ENCODE measurements around the gene MMP23B. TPM values are rescaled to one million over a fixed set of nuclear protein-coding genes. Genes with fewer than 3 reads are reported as not detected.
"Not testable (repeated sequence)": the region's sequence is repeated elsewhere in the genome, so short reads cannot be mapped to it uniquely, and the experiment has no call there.

MMP23B gene
- 1 to 10 TPM; 5.2 to 6.7 TPM for total RNA-seq

GRCh38 chr1:1631782-1632420 is at the start of gene MMP23B:
TSS of gene MMP23B (plus strand) at chr1:1632173. CDS start at chr1:1632219, 46 bp downstream.
- H3K27me3 Mint-ChIP-seq, result peaks cover 7% of the 10 kb centered on the region
- DNase-seq, result peak; percentile 48
- POLR2A ChIA-PET, result interaction anchor here (0.6 to 4.5 kb wide), 2 partner anchors 16 to 85 kb away, joined by 3 to 76 read pairs; partner anchors contain the start of gene MIB2
- H3K27ac Mint-ChIP-seq, result peak within 1 kb of the TSS; percentile 63
- peaks cover 2% of the 10 kb centered on the region for H3K36me3 Mint-ChIP-seq
- H3K9me3 Mint-ChIP-seq, result no peaks in the 10 kb centered on the region
- H3K4me3 Mint-ChIP-seq, result peak within 1 kb of the TSS; percentile 67
- ATAC-seq (ENCODE audit: low read depth), result no peak
- peaks cover 2% of the 10 kb centered on the region for H3K4me1 Mint-ChIP-seq

DNA sequence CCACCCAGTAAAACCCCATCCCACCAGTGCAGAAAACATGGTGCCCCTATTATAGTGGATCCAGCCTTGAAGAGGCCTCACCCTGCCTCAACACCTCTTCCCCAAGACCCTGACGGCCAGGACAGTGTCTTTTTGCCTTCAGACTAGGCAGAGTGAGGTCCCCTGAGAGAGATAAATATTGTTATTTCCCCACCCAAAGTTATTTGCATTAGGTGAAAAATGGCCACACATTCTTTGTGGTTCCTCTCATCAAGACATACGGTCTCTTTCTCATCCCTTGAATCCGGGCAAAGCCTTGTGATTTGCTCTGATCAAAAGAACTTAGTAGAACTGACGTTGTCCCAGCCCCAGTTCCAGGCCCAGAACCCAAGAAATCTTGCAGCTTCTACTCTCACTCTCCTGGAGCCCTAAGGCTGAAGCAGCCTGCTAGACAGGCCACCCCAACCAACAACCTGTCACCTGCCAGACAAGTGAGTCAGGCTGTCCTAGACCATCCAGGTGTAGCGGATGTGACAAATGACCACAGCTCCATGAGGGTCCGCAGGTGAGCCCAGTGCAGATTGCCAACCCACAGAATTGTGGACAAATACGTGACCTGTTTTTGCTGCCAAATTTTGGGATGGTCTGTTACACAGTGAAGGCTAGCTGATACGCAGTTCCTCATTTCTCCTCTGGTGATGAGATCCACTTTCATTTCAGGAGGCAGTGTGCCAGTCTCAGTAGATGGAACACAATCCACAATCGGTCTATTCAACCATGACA is 49.2 kb upstream of the MMP23B start:
- DNase-seq (no peak), ATAC-seq (ENCODE audit: low read depth) (no peak)
- H3K27me3 Mint-ChIP-seq, result peaks cover 18% of the 10 kb centered on the region
- no peaks in the 10 kb centered on the region for H3K9me3 Mint-ChIP-seq
- peaks cover 4% of the 10 kb centered on the region for H3K4me1 Mint-ChIP-seq
- no peaks in the 10 kb centered on the region for H3K36me3 Mint-ChIP-seq
- H3K27ac Mint-ChIP-seq, result no peak overlapping the region
- H3K4me3 Mint-ChIP-seq, result no peak overlapping the region
- POLR2A ChIA-PET, result interaction anchor here (1.1 kb wide), 1 partner anchor 11 kb away, joined by 3 read pairs; no protein-coding TSS in a partner anchor

- no peak for DNase-seq
- Mint-ChIP-seq H3K4me3 (no peak overlapping the region), H3K4me1 (peaks cover 4% of the 10 kb centered on the region), H3K9me3 (no peaks in the 10 kb centered on the region), H3K27me3 (peaks cover 18% of the 10 kb centered on the region), H3K27ac (no peak overlapping the region), H3K36me3 (no peaks in the 10 kb centered on the region)
- no peak for ATAC-seq (ENCODE audit: low read depth)
- POLR2A ChIA-PET, result interaction anchor here (0.7 to 1.1 kb wide), 2 partner anchors 12 to 27 kb away, joined by 3 read pairs; no protein-coding TSS in a partner anchor
Observed at GRCh38 chr1:1583347-1584010, 48.5 kb upstream of the MMP23B start.

GRCh38 chr1:1591452-1591851 is 40.5 kb upstream of the MMP23B start:
- H3K27ac Mint-ChIP-seq, result no peak overlapping the region
- no peaks in the 10 kb centered on the region for H3K4me1 Mint-ChIP-seq
- peaks cover 2% of the 10 kb centered on the region for H3K27me3 Mint-ChIP-seq
- no peaks in the 10 kb centered on the region for H3K9me3 Mint-ChIP-seq
- POLR2A ChIA-PET, result no interaction called here
- no peaks in the 10 kb centered on the region for H3K36me3 Mint-ChIP-seq
- ATAC-seq (ENCODE audit: low read depth), result no peak
- H3K4me3 Mint-ChIP-seq, result no peak overlapping the region
- no peak for DNase-seq

DNA sequence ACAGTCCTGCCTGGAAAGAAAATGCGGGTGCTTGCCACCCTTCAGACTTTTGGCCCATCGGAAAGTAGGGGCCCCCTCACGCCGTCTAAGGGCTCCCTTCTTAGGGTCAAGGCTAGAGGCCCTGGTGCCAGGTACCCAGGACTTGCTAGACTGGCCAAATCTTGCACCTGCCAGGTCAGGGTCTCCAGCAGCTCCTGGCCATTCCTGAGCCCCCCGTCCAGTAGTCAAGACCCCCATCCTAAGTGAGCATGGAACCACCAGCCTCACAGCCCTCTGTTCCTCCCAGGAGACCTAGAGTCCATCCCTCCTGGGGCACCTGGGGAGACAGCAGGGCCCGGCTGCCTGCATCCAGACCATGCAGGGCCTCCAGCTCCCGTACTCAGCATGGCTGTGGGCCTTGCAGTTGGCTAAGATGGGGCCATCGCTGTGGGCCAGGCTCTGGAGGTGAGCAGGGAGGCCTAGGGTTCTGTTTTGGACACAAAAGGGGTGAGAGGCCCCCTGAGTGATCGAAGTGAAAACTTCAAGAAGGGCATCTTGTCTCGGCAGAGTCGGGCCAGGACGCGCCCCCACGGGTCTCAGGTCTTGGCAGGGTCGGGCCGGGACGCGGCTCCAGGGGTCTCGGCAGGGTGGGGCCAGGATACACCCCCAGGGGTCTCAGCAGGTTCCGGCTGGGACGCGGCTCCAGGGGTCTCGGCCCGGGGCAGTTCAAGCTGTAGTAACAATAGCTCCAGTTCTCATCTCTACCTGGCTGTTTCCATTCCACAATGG is 38.0 kb upstream of the MMP23B start:
- ATAC-seq (ENCODE audit: low read depth), result no peak
- Mint-ChIP-seq H3K36me3 (no peaks in the 10 kb centered on the region), H3K4me1 (peaks cover 3% of the 10 kb centered on the region), H3K4me3 (no peak overlapping the region), H3K27ac (no peak overlapping the region), H3K27me3 (peaks cover 6% of the 10 kb centered on the region), H3K9me3 (no peaks in the 10 kb centered on the region)
- no peak for DNase-seq
- POLR2A ChIA-PET, result no interaction called here

GRCh38 chr1:1594602-1595260 is 37.2 kb upstream of the MMP23B start:
- DNase-seq, result no peak
- no peak for ATAC-seq (ENCODE audit: low read depth)
- peaks cover 6% of the 10 kb centered on the region for H3K27me3 Mint-ChIP-seq
- POLR2A ChIA-PET, result no interaction called here
- H3K9me3 Mint-ChIP-seq, result no peaks in the 10 kb centered on the region
- no peak overlapping the region for H3K4me3 Mint-ChIP-seq
- H3K4me1 Mint-ChIP-seq, result peaks cover 4% of the 10 kb centered on the region
- no peak overlapping the region for H3K27ac Mint-ChIP-seq
- H3K36me3 Mint-ChIP-seq, result no peaks in the 10 kb centered on the region

DNA sequence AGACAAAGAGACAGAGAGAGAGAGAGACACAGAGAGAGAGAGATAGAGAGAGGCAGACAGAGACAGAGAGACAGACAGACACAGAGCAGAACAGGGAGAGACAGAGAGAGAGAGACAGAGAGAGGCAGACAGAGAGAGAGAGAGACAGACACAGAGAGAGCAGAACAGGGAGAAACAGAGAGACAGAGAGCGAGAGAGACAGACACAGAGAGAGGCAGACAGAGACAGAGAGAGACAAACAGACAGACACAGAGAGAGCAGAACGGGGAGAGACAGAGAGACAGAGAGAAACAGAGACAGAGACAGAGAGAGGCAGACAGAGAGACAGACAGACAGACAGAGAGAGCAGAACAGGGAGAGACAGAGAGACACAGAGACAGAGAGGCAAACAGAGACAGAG is 36.6 kb upstream of the MMP23B start:
- H3K4me3 Mint-ChIP-seq; H3K27me3 Mint-ChIP-seq; H3K9me3 Mint-ChIP-seq; POLR2A ChIA-PET; ATAC-seq (ENCODE audit: low read depth); H3K27ac Mint-ChIP-seq; H3K4me1 Mint-ChIP-seq; DNase-seq; H3K36me3 Mint-ChIP-seq: not testable (repeated sequence)

DNA sequence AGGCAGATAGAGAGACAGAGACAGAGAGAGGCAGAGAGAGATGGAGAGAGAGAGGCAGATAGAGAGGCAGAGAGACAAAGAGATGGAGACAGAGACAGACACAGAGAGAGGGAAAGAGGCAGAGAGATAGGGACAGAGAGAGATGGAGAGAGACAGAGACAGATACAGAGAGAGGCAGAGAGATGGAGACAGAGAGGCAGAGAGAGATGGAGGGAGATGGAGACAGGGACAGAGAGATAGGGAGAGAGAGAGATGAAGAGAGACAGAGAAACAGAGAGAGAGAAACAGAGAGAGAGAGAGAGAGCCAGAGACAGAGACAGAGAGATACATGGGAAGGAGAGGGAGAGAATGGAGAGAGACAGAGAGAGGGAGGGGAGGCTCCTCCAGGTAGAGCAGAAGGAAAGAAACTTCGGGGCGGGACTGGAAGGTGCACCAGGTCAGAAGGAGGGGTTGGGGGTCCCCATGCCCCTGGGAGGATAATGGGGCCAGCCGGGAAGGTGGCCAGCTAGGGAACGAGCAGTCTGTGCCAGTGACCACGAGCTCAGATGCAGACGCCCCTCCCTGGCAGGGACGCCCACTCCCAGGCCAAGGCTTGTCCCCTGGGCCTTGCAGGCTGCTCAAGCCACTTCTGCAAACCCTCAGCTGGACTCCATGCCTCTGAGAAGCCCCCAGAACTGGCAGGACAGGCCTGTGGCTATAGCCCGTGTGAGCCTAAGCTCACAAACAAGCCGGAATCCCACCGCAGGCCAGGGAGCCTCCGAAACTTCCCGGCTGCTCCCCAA is 35.3 kb upstream of the MMP23B start:
- H3K9me3 Mint-ChIP-seq, result no peaks in the 10 kb centered on the region
- H3K36me3 Mint-ChIP-seq, result no peaks in the 10 kb centered on the region
- H3K4me1 Mint-ChIP-seq, result peaks cover 4% of the 10 kb centered on the region
- peaks cover 9% of the 10 kb centered on the region for H3K27me3 Mint-ChIP-seq
- H3K4me3 Mint-ChIP-seq, result no peak overlapping the region
- DNase-seq (peak; percentile 39), ATAC-seq (ENCODE audit: low read depth) (no peak)
- no peak overlapping the region for H3K27ac Mint-ChIP-seq
- POLR2A ChIA-PET, result interaction anchor here (0.6 to 2.1 kb wide), 3 partner anchors 11 to 44 kb away, joined by 4 to 8 read pairs (median 7); no protein-coding TSS in a partner anchor

DNA sequence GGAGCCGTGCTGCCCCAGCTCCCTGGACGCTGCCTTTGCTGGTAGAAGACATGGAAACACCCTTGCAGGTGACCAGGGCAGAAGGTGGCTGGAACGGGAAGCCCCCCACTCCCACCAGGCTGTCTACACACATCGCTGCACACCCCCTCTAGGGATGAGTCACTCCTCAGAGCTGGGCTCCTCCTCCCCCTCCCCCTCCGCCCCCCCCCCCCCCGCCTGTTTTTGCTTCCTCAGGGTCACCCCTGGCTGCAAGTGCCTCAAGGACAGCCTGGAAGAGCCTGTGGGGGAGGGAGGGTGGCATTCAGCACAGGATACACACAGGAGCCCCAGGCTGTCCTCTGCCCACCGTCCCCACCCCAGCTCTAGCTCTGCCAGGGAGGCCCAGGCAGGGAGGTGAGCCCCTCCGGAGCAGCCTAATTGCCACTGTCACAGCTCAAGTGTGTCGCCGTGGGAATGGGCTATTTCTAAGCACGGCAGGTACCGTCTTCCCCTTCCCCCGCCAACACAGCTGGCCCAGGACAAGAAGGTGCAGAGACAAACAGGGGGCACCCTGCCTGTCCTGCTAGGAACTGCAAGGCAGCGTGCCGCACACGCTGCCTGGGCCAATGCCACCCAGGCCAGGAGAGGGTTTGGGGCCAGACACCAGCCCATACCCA is 34.6 kb upstream of the MMP23B start:
- Mint-ChIP-seq H3K27me3 (peaks cover 9% of the 10 kb centered on the region), H3K36me3 (no peaks in the 10 kb centered on the region), H3K9me3 (no peaks in the 10 kb centered on the region), H3K4me1 (peaks cover 4% of the 10 kb centered on the region), H3K4me3 (no peak overlapping the region), H3K27ac (no peak overlapping the region)
- ATAC-seq (ENCODE audit: low read depth) (no peak), DNase-seq (peak; percentile 38)
- POLR2A ChIA-PET, result interaction anchor here (0.6 to 2.1 kb wide), 4 partner anchors 10 to 45 kb away, joined by 3 to 8 read pairs (median 6); no protein-coding TSS in a partner anchor

DNA sequence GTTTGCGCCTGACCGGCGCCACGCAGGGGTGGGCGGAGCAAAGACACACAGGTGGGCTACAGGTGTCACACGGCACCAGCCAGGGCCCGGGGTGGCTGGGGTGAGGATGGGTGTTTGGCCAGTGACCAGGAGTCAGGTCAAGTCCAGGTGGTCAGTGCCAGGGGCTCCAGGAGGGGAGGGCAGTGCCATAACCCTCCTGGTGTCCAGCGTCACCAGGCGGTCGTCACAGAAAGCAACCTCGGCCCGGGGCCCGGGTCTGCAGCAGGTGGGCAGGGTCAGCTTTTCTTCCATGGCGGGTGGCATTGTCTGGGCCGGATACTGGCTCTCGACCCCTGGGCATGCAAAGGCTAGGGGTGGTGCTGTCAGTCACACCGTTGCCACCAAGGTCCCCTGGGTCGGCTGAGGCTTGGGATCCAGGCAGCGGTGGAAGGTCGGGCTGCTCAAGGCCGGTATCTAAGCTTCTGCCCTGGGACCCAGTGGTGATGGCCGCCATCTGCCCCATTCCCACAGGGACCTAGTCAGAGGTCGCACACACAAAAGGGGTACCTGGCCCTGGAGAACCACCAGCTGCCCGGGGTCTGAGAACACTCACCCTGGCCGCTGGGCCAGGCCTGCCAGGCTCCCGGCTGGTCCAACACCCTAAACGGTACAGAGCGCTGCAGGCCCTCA is 33.8 kb upstream of the MMP23B start:
- POLR2A ChIA-PET, result interaction anchor here (1.1 to 2.1 kb wide), 2 partner anchors 16 to 18 kb away, joined by 3 to 8 read pairs; no protein-coding TSS in a partner anchor

GRCh38 chr1:1598720-1599029 is 33.3 kb upstream of the MMP23B start:
- H3K4me1 Mint-ChIP-seq, result peaks cover 4% of the 10 kb centered on the region
- no peak for ATAC-seq (ENCODE audit: low read depth)
- H3K9me3 Mint-ChIP-seq, result no peaks in the 10 kb centered on the region
- peaks cover 9% of the 10 kb centered on the region for H3K27me3 Mint-ChIP-seq
- DNase-seq, result peak; percentile 37
- peak overlapping the region; percentile 71 for H3K27ac Mint-ChIP-seq
- H3K4me3 Mint-ChIP-seq, result peak overlapping the region; percentile 78
- H3K36me3 Mint-ChIP-seq, result no peaks in the 10 kb centered on the region
- POLR2A ChIA-PET, result interaction anchor here (1.1 to 2.1 kb wide), 2 partner anchors 15 to 17 kb away, joined by 3 to 8 read pairs; no protein-coding TSS in a partner anchor

More for the DNA sequence above, 33.8 kb upstream of the MMP23B start:
- no peaks in the 10 kb centered on the region for H3K36me3 Mint-ChIP-seq
- H3K4me1 Mint-ChIP-seq, result peaks cover 4% of the 10 kb centered on the region
- no peaks in the 10 kb centered on the region for H3K9me3 Mint-ChIP-seq
- ATAC-seq (ENCODE audit: low read depth) (no peak), DNase-seq (peak; percentile 32)
- H3K27me3 Mint-ChIP-seq, result peaks cover 9% of the 10 kb centered on the region
- no peak overlapping the region for H3K4me3 Mint-ChIP-seq
- no peak overlapping the region for H3K27ac Mint-ChIP-seq
